ENCODE results near the gene HYAL2.

- TF ChIP-seq POLR2AphosphoS2 (IDR thresholded peaks at IDR 0.05; ENCODE audit: low read length) (no peak), CTCF (IDR thresholded peaks at IDR 0.05 in 2 of 3, conservative IDR thresholded peaks at IDR 0.05 in 1 of 3; ENCODE audit: insufficient read depth in 2 of 3, low read depth in 1 of 3, low read length in 3 of 3) (no peak), FOXK2 (conservative IDR thresholded peaks at IDR 0.05 in 1 of 2, IDR thresholded peaks at IDR 0.05 in 1 of 2; ENCODE audit: low read depth in 2 of 2) (no peak), MTA2 (IDR thresholded peaks at IDR 0.05; ENCODE audit: low read depth) (no peak), SAFB2 (IDR thresholded peaks at IDR 0.05; ENCODE audit: borderline replicate concordance, low read depth, low read length, severe bottlenecking) (no peak), ZNF239 (CRISPR knock-in tag; IDR thresholded peaks at IDR 0.05) (no peak), ZBTB7A (IDR thresholded peaks at IDR 0.05; ENCODE audit: borderline replicate concordance, control insufficient read depth, low read depth, low read length) (no peak), RBM34 (IDR thresholded peaks at IDR 0.05; ENCODE audit: borderline replicate concordance, insufficient read depth, low read length) (no peak), EP300 (IDR thresholded peaks at IDR 0.05; ENCODE audit: low read length) (no peak), FOXK1 (CRISPR knock-in tag; IDR thresholded peaks at IDR 0.05; ENCODE audit: borderline replicate concordance) (no peak)
- TF ChIP-seq, protein P1, sequence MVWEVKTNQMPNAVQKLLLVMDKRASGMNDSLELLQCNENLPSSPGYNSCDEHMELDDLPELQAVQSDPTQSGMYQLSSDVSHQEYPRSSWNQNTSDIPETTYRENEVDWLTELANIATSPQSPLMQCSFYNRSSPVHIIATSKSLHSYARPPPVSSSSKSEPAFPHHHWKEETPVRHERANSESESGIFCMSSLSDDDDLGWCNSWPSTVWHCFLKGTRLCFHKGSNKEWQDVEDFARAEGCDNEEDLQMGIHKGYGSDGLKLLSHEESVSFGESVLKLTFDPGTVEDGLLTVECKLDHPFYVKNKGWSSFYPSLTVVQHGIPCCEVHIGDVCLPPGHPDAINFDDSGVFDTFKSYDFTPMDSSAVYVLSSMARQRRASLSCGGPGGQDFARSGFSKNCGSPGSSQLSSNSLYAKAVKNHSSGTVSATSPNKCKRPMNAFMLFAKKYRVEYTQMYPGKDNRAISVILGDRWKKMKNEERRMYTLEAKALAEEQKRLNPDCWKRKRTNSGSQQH (CRISPR knock-in tag; IDR thresholded peaks at IDR 0.05) = no peak
Measured at GRCh38 chr3:50358355-50358910, 35.9 kb upstream of the HYAL2 start.
